K562 (cell line): ENCODE data around the gene RNFT2. TPM values are rescaled to one million over a fixed set of nuclear protein-coding genes. Genes with fewer than 3 reads are reported as not detected.

Source experiments
- CREB1 ChIP-seq, 2 experiments: sonication (generic) in 1 of 2; formaldehyde crosslinking in 1 of 2; IDR thresholded peaks; 2 replicates each; pipeline versions ENCODE4 v1.6.1 to v1.8.0; 2012 to 2022; ENCODE audit warnings: inconsistent platforms in 1 of 2, mild to moderate bottlenecking in 1 of 2, missing genetic modification reagents in 1 of 2, moderate library complexity in 1 of 2
- NFATC3 ChIP-seq: fragments of 450-650 bp; IDR thresholded peaks from 2 replicates; pipeline ENCODE4 v1.6.1; 2017; ENCODE audit warnings: mild to moderate bottlenecking
- ZNF174 ChIP-seq: fragments of 250-450 bp; sonication (Bioruptor Pico); IDR thresholded peaks from 2 replicates; pipeline ENCODE4 v1.4.0; 2020; ENCODE audit warnings: mild to moderate bottlenecking
- polyA plus RNA-seq, 8 experiments: library from polyadenylated mRNA; depleted of rRNA in 4 of 8; stranded (reverse) in 5 of 8; unstranded in 3 of 8; fragments of >200 nt; fragmentation: Nextera tagmentation in 2 of 8; fragmentation: Illumina TruSeq in 1 of 8; extraction: Ambion mirVana in 2 of 8; extraction: Trizol in 1 of 8; gene quantifications; 2 replicates each; pipeline versions ENCODE4 v1.2.1 to v1.2.3, GENCODE V29; 2011 to 2014; ENCODE audit warnings: inconsistent platforms in 1 of 8, missing spikeins in 1 of 8
- small RNA-seq: library from RNA; depleted of rRNA; stranded (forward); fragments of <200 nt; gene quantifications from one replicate; pipeline ENCODE3, GENCODE V24; 2014
- total RNA-seq, 7 experiments: library from RNA; depleted of rRNA in 6 of 7; stranded (reverse); fragments of >200 nt in 6 of 7; fragmentation: Illumina TruSeq in 2 of 7; extraction: Trizol in 2 of 7; gene quantifications; 2 replicates each; pipeline versions ENCODE4 v1.2.1 to v1.2.3, GENCODE V29; 2011 to 2021; ENCODE audit warnings: low replicate concordance in 1 of 7

RNFT2 gene
- total and polyA plus RNA-seq, 9 of the 15 experiments (the other 6 are each of a cell fraction or from before 2014, with no cell fraction given), result 3.6 to 26.3 (median 9.5) TPM

- no peak for TF ChIP-seq NFATC3
- TF ChIP-seq ZNF174, result no peak
- no peak for TF ChIP-seq CREB1 (IDR thresholded peaks at IDR 0.05)
- TF ChIP-seq CREB1 (CRISPR knock-in tag; IDR thresholded peaks at IDR 0.05), result no peak
- TF ChIP-seq, all 486 proteins: peak for 2
Observed at GRCh38 chr12:116901612-116902011, 163.5 kb downstream of the RNFT2 start (continued).

Small RNA genes within 50 kb of the gene (small RNA-seq; reads per million reads assigned to genes)
- gene RNU6-558P, result not detected

Other genes with a start within 250 kb of the RNFT2 start
- gene MAP1LC3B2, start 178.9 kb upstream of the RNFT2 start, total RNA-seq (2014; rRNA removed), result not detected in 2 replicates
- 0.76 and 0.96 TPM in 2 replicates for gene MAP1LC3B2, start 178.9 kb upstream of the RNFT2 start, total RNA-seq (2014; rRNA removed; fragmentation: Illumina TruSeq; extraction: Trizol)
- 0.53 TPM in 1 of 2 replicates, not detected in the other for gene MAP1LC3B2, start 178.9 kb upstream of the RNFT2 start, total RNA-seq (2015; rRNA removed; fragmentation: Illumina TruSeq; extraction: Trizol)
- gene MAP1LC3B2, start 178.9 kb upstream of the RNFT2 start, total RNA-seq (2021), result 1.7 and 2.0 TPM in 2 replicates
- gene MAP1LC3B2, start 178.9 kb upstream of the RNFT2 start, polyA plus RNA-seq (2011; rRNA removed), result 2.8 and 4.0 TPM in 2 replicates
- 0.80 and 1.5 TPM in 2 replicates for gene MAP1LC3B2, start 178.9 kb upstream of the RNFT2 start, polyA plus RNA-seq (2014; fragmentation: Illumina TruSeq; extraction: Trizol)
- under 1 TPM; 0.55 to 0.63 TPM for gene MAP1LC3B2, start 178.9 kb upstream of the RNFT2 start, polyA plus RNA-seq (2014; fragmentation: Nextera tagmentation; extraction: Ambion mirVana)
- 0.53 and 1.4 TPM in 2 replicates for gene MAP1LC3B2, start 178.9 kb upstream of the RNFT2 start, polyA plus RNA-seq (2014; rRNA removed)
- gene SPRING1, start 246 bp upstream of the RNFT2 start, total RNA-seq (2014; rRNA removed), result 11.9 and 15.2 TPM in 2 replicates
- 7.0 and 7.9 TPM in 2 replicates for gene SPRING1, start 246 bp upstream of the RNFT2 start, total RNA-seq (2014; rRNA removed; fragmentation: Illumina TruSeq; extraction: Trizol)
- 8.8 and 8.9 TPM in 2 replicates for gene SPRING1, start 246 bp upstream of the RNFT2 start, total RNA-seq (2015; rRNA removed; fragmentation: Illumina TruSeq; extraction: Trizol)
- gene SPRING1, start 246 bp upstream of the RNFT2 start, total RNA-seq (2021), result 19.1 and 20.0 TPM in 2 replicates
- gene SPRING1, start 246 bp upstream of the RNFT2 start, polyA plus RNA-seq (2011; rRNA removed), result 8.0 TPM in 2 replicates
- 8.0 and 11.1 TPM in 2 replicates for gene SPRING1, start 246 bp upstream of the RNFT2 start, polyA plus RNA-seq (2014; fragmentation: Illumina TruSeq; extraction: Trizol)
- gene SPRING1, start 246 bp upstream of the RNFT2 start, polyA plus RNA-seq (2014; fragmentation: Nextera tagmentation; extraction: Ambion mirVana), result 1 to 10 TPM; 1.1 to 1.9 TPM
- 6.3 and 9.1 TPM in 2 replicates for gene SPRING1, start 246 bp upstream of the RNFT2 start, polyA plus RNA-seq (2014; rRNA removed)
- gene HRK, start 143.1 kb downstream of the RNFT2 start, total RNA-seq (2014; rRNA removed), result 0.05 TPM in 1 of 2 replicates, not detected in the other
- gene HRK, start 143.1 kb downstream of the RNFT2 start, total RNA-seq (2014; rRNA removed; fragmentation: Illumina TruSeq; extraction: Trizol), result 0.04 TPM in 1 of 2 replicates, not detected in the other
- gene HRK, start 143.1 kb downstream of the RNFT2 start, total RNA-seq (2015; rRNA removed; fragmentation: Illumina TruSeq; extraction: Trizol), result not detected in 2 replicates
- gene HRK, start 143.1 kb downstream of the RNFT2 start, total RNA-seq (2021), result not detected in 2 replicates
- gene HRK, start 143.1 kb downstream of the RNFT2 start, polyA plus RNA-seq (2011; rRNA removed), result 0.04 TPM in 1 of 2 replicates, not detected in the other
- not detected in 2 replicates for gene HRK, start 143.1 kb downstream of the RNFT2 start, polyA plus RNA-seq (2014; fragmentation: Illumina TruSeq; extraction: Trizol)
- not detected for gene HRK, start 143.1 kb downstream of the RNFT2 start, polyA plus RNA-seq (2014; fragmentation: Nextera tagmentation; extraction: Ambion mirVana)
- gene HRK, start 143.1 kb downstream of the RNFT2 start, polyA plus RNA-seq (2014; rRNA removed), result 0.01 TPM in 1 of 2 replicates, not detected in the other
- gene FBXW8, start 172.6 kb downstream of the RNFT2 start, total RNA-seq (2014; rRNA removed), result 6.7 and 7.0 TPM in 2 replicates
- 2.7 and 3.9 TPM in 2 replicates for gene FBXW8, start 172.6 kb downstream of the RNFT2 start, total RNA-seq (2014; rRNA removed; fragmentation: Illumina TruSeq; extraction: Trizol)
- gene FBXW8, start 172.6 kb downstream of the RNFT2 start, total RNA-seq (2015; rRNA removed; fragmentation: Illumina TruSeq; extraction: Trizol), result 4.0 and 4.1 TPM in 2 replicates
- gene FBXW8, start 172.6 kb downstream of the RNFT2 start, total RNA-seq (2021), result 8.1 and 8.3 TPM in 2 replicates
- 6.7 and 9.7 TPM in 2 replicates for gene FBXW8, start 172.6 kb downstream of the RNFT2 start, polyA plus RNA-seq (2011; rRNA removed)
- gene FBXW8, start 172.6 kb downstream of the RNFT2 start, polyA plus RNA-seq (2014; fragmentation: Illumina TruSeq; extraction: Trizol), result 4.8 and 6.2 TPM in 2 replicates
- under 1 TPM; 0.58 to 0.69 TPM for gene FBXW8, start 172.6 kb downstream of the RNFT2 start, polyA plus RNA-seq (2014; fragmentation: Nextera tagmentation; extraction: Ambion mirVana)
- 3.6 and 4.4 TPM in 2 replicates for gene FBXW8, start 172.6 kb downstream of the RNFT2 start, polyA plus RNA-seq (2014; rRNA removed)